K562 (cell line): ENCODE measurements around the gene KRTAP10-4. TPM values are rescaled to one million over a fixed set of nuclear protein-coding genes. Genes with fewer than 3 reads are reported as not detected.
A peak's percentile ranks its signal among the peaks of the same experiment; 100 is the strongest.

Source experiments
- ATAC-seq: fragments of 200-7000 bp; cut with Tn5 transposase; 3 replicates; pipeline ENCODE4 v1.9.1; 2020; ENCODE audit warnings: moderate library complexity
- BruUV-seq: library from RNA; stranded (reverse); fragments of 400-500 nt; replicated peaks from 2 replicates; lab custom pipeline; 2021; lab: Mats Ljungman, UMichigan
- CTCF ChIA-PET: fragments of 300-600 bp; formaldehyde crosslinking; extraction: SDS; loops from one replicate; lab custom pipeline; 2021; ENCODE audit warnings: low intra/inter-chr PET ratio; lab: Yijun Ruan, JAX
- POLR2A ChIA-PET: fragments of 300-600, 350-650 bp; sonication (Branson Sonifier 250); formaldehyde crosslinking; extraction: SDS; loops from one replicate; lab custom pipeline; 2021; ENCODE audit warnings: antibody characterized with exemption, inconsistent platforms; lab: Yijun Ruan, JAX
- DNase-seq, 4 experiments: peaks; one replicate each; pipeline versions ENCODE4 v3.0.0 to v3.0.0-alpha.2; 2011 to 2018; ENCODE audit warnings: low spot score in 3 of 4, mixed read lengths in 3 of 4; ENCODE audit errors: extremely low read depth in 1 of 4
- FAIRE-seq: peaks from 2 replicates; lab custom pipeline; 2011; peaks lifted over from hg19 to GRCh38; lab: Jason Lieb, UNC
- H2AFZ ChIP-seq: 2 replicates; pipeline ENCODE4 v1.6.0; 2011; ENCODE audit warnings: low read depth, low read length, control low read depth, inconsistent platforms
- H3K27ac ChIP-seq: fragments of 200-600 bp; 3 replicates; pipeline ENCODE4 v1.8.0; 2011; ENCODE audit warnings: low read depth, mild to moderate bottlenecking, control low read depth, inconsistent platforms, low read length, moderate library complexity, mixed read lengths; ENCODE audit errors: extremely low read depth
- H3K27me3 ChIP-seq, 2 experiments: fragments of 300-600 bp in 1 of 2; 2 replicates in 1 of 2; 3 replicates in 1 of 2; pipeline versions ENCODE4 v1.6.0 to v1.8.0; 2011; ENCODE audit warnings: inconsistent platforms in 2 of 2, low read length in 2 of 2, mild to moderate bottlenecking in 1 of 2, mixed read lengths in 1 of 2, moderate library complexity in 1 of 2; ENCODE audit not compliant: control insufficient read depth in 2 of 2, insufficient read depth in 2 of 2
- H3K36me3 ChIP-seq: fragments of 300-600 bp; 3 replicates; pipeline ENCODE4 v1.8.0; 2011; ENCODE audit warnings: mild to moderate bottlenecking, low read length, inconsistent platforms; ENCODE audit not compliant: control insufficient read depth, insufficient read depth
- H3K4me1 ChIP-seq, 2 experiments: fragments of 200-600 bp in 1 of 2; replicated peaks in 1 of 2; 2 replicates in 1 of 2; 3 replicates in 1 of 2; pipeline versions ENCODE4 v1.5.1 to v1.8.0; 2011; ENCODE audit warnings: inconsistent platforms in 2 of 2, low read length in 2 of 2, mild to moderate bottlenecking in 1 of 2, mixed read lengths in 1 of 2, moderate library complexity in 1 of 2; ENCODE audit not compliant: control insufficient read depth in 2 of 2, insufficient read depth in 2 of 2
- H3K4me2 ChIP-seq: 2 replicates; pipeline ENCODE4 v1.6.1; 2011; ENCODE audit warnings: low read length, control low read depth, inconsistent platforms, mixed read lengths; ENCODE audit not compliant: insufficient read depth
- H3K4me3 ChIP-seq: fragments of 200-600 bp; sonication (generic), shearing (Covaris generic); 2 replicates; pipeline ENCODE4 v1.5.1; 2016; ENCODE audit warnings: control low read depth, inconsistent platforms
- H3K79me2 ChIP-seq: fragments of 200-600 bp; 3 replicates; pipeline ENCODE4 v1.8.0; 2011; ENCODE audit warnings: low read length, inconsistent platforms; ENCODE audit not compliant: control insufficient read depth, insufficient read depth
- H3K9ac ChIP-seq, 2 experiments: 2 replicates each; pipeline versions ENCODE4 v1.6.0 to v1.6.1; 2011; ENCODE audit warnings: low read depth in 2 of 2, low read length in 2 of 2, control low read depth in 1 of 2, inconsistent platforms in 1 of 2, mild to moderate bottlenecking in 1 of 2, mixed read lengths in 1 of 2; ENCODE audit not compliant: insufficient read depth in 1 of 2
- H3K9me1 ChIP-seq: one replicate; pipeline ENCODE4 v1.6.0; 2011; ENCODE audit warnings: inconsistent platforms, mild to moderate bottlenecking, low read length, moderate library complexity; ENCODE audit not compliant: control insufficient read depth, insufficient read depth
- H3K9me3 ChIP-seq: replicated peaks from 2 replicates; pipeline ENCODE4 v1.5.1; 2011; ENCODE audit warnings: low read depth, low read length, inconsistent platforms; ENCODE audit not compliant: control insufficient read depth, insufficient read depth
- H4K20me1 ChIP-seq: replicated peaks from 2 replicates; pipeline ENCODE4 v1.6.1; 2011; ENCODE audit warnings: low read length, inconsistent platforms, mixed read lengths; ENCODE audit not compliant: control insufficient read depth, insufficient read depth
- BHLHE40 ChIP-seq: IDR thresholded peaks from 2 replicates; pipeline ENCODE4 v1.6.1; 2011; ENCODE audit warnings: low read length, improper control_type of control experiment
- ESRRB ChIP-seq: fragments of 250-450 bp; sonication (Bioruptor Pico); IDR thresholded peaks from 2 replicates; pipeline ENCODE4 v1.5.0; 2020; ENCODE audit warnings: mild to moderate bottlenecking, moderate library complexity, borderline replicate concordance
- RBM25 ChIP-seq: fragments of 200-400 bp; formaldehyde crosslinking; IDR thresholded peaks from 2 replicates; pipeline ENCODE4 v1.6.1; 2018; ENCODE audit warnings: low read length, low read depth, moderate library complexity; ENCODE audit not compliant: severe bottlenecking
- ZNF146 ChIP-seq: IDR thresholded peaks from one replicate; pipeline ENCODE4 v1.6.1; 2018; ENCODE audit warnings: missing compliant biosample characterization; ENCODE audit not compliant: unreplicated experiment
- WGBS: fragments of 100-300 bp; shearing (Covaris generic); methylation state at CpG from one replicate; pipeline ENCODE4 v1.1.6; 2016; ENCODE audit warnings: low coverage, mixed read lengths; ENCODE audit not compliant: insufficient coverage; ENCODE audit errors: missing lambda C conversion rate; 5-methylcytosine and 5-hydroxymethylcytosine counted together
- in situ Hi-C: fragments of 300-500 bp; cut with MboI; formaldehyde crosslinking; loops from 4 replicates; pipeline ENCODE4 v1.15.0; 2018; ENCODE audit warnings: inconsistent platforms, mixed read lengths
- intact Hi-C: fragments of 100-400 bp; cut with micrococcal nuclease; formaldehyde crosslinking; loops from 2 replicates; pipeline ENCODE4 v1.14.2; 2022
- polyA plus RNA-seq, 8 experiments: library from polyadenylated mRNA; depleted of rRNA in 4 of 8; stranded (reverse) in 5 of 8; unstranded in 3 of 8; fragments of >200 nt; fragmentation: Nextera tagmentation in 2 of 8; fragmentation: Illumina TruSeq in 1 of 8; extraction: Ambion mirVana in 2 of 8; extraction: Trizol in 1 of 8; gene quantifications; 2 replicates each; pipeline versions ENCODE4 v1.2.1 to v1.2.3, GENCODE V29; 2011 to 2014; ENCODE audit warnings: inconsistent platforms in 1 of 8, missing spikeins in 1 of 8
- total RNA-seq, 7 experiments: library from RNA; depleted of rRNA in 6 of 7; stranded (reverse); fragments of >200 nt in 6 of 7; fragmentation: Illumina TruSeq in 2 of 7; extraction: Trizol in 2 of 7; gene quantifications; 2 replicates each; pipeline versions ENCODE4 v1.2.1 to v1.2.3, GENCODE V29; 2011 to 2021; ENCODE audit warnings: low replicate concordance in 1 of 7
- TF ChIP-seq, protein P1 (sequence below), 2 experiments: fragments of 250-450 bp in 1 of 2; fragments of 450-650 bp in 1 of 2; sonication (Bioruptor Pico) in 1 of 2; IDR thresholded peaks; 2 replicates each; pipeline versions ENCODE4 v1.6.1 to v1.8.0; 2016 to 2021; ENCODE audit warnings: mild to moderate bottlenecking in 2 of 2, moderate library complexity in 2 of 2, missing compliant biosample characterization in 1 of 2, missing genetic modification characterization in 1 of 2

The KRTAP10-4 gene
- total and polyA plus RNA-seq, 9 of the 15 experiments (the other 6 are each of a cell fraction or from before 2014, with no cell fraction given) = not detected

DNA sequence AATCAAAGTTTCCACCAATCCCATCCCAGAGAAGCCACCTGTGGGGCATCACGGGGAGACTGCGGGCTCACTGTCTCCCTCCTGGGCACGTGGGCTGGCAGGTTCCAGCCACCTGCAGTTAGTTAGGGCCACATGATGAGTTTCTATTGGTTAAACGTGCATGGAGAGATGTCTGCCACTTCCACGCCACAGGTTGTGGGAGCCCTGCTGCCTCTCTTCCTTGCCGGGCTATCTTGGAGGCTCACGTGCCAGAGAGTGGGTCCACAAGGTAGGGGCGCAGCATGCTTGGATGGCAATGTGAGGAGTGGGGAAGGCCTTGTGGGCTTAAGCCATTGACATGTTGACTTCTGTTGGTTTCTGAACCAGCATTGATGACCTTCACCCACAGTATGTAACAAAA, 30.4 kb downstream of the KRTAP10-4 start:
- H3K27ac ChIP-seq = no peak overlapping the region
- no peak overlapping the region for H2AFZ ChIP-seq
- WGBS = 0% methylated on average over 8 of the region's 8 CpGs
- CTCF ChIA-PET = no interaction called here
- no peaks in the 10 kb centered on the region; the same call in 1 of the 2 replicates for H3K9me3 ChIP-seq
- H3K9me1 ChIP-seq = no peaks in the 10 kb centered on the region
- no TSS peak for BruUV-seq
- no peaks in the 10 kb centered on the region for H4K20me1 ChIP-seq
- peaks cover 9 to 43% of the 10 kb centered on the region in 2 experiments; a peak in 4 of 5 replicates for H3K27me3 ChIP-seq
- in situ Hi-C loops (no loop called here), intact Hi-C loops (no loop called here)
- TF ChIP-seq BHLHE40 = 0 out of 2 replicates have a peak, but pooled peaks have one; percentile 14
- TF ChIP-seq, protein P1, sequence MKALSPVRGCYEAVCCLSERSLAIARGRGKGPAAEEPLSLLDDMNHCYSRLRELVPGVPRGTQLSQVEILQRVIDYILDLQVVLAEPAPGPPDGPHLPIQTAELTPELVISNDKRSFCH (CRISPR knock-in tag; IDR thresholded peaks at IDR 0.05) = no peak
- TF ChIP-seq, protein P1 (tag; IDR thresholded peaks at IDR 0.05) = no peak
- no peak overlapping the region for H3K4me2 ChIP-seq
- POLR2A ChIA-PET = interaction anchor here (0.6 kb wide), 1 partner anchor 11 kb away, joined by 3 read pairs; no protein-coding TSS in a partner anchor
- no peak overlapping the region for H3K4me3 ChIP-seq
- no peak overlapping the region for H3K9ac ChIP-seq
- no peaks in the 10 kb centered on the region for H3K79me2 ChIP-seq
- no peaks in the 10 kb centered on the region for H3K36me3 ChIP-seq
- peaks cover 0 to 16% of the 10 kb centered on the region in 2 experiments; a peak in 1 of 5 replicates for H3K4me1 ChIP-seq
- ATAC-seq (no peak), FAIRE-seq (no peak), DNase-seq (no peak)

DNA sequence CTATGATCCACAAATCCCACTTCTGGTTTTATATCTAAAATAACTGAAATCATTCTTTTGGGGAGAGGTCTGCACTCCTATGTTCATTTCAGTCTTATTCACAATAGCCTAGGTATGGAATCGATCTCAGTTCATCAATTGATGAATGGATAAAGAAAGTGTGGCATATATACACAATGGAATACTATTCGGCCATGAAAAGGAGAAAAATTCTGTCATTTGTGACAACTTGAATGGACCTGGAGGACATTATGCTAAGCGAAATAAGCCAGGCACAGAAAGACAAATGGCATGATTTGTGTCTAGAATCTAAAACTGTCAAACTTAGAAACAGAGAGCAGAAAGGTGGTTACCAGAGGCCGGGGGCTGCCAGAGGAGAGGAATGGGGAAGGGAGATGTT, 33.0 kb downstream of the KRTAP10-4 start:
- intact Hi-C loops (no loop called here), in situ Hi-C loops (no loop called here)
- ATAC-seq (no peak), DNase-seq (no peak), FAIRE-seq (peak; percentile 29)
- no peak for TF ChIP-seq ESRRB (CRISPR knock-in tag)
- peak; percentile 16 for TF ChIP-seq RBM25
- peak; percentile 36 for TF ChIP-seq ZNF146
- Histone ChIP-seq H3K36me3 (no peaks in the 10 kb centered on the region), H3K9me3 (no peaks in the 10 kb centered on the region; the same call in none of the 2 replicates), H3K9ac (no peak overlapping the region), H3K4me3 (no peak overlapping the region), H3K9me1 (no peaks in the 10 kb centered on the region), H3K27ac (no peak overlapping the region), H3K79me2 (no peaks in the 10 kb centered on the region), H4K20me1 (no peaks in the 10 kb centered on the region), H3K4me2 (no peak overlapping the region), H2AFZ (no peak overlapping the region), H3K4me1 (peaks cover 0 to 10% of the 10 kb centered on the region in 2 experiments; a peak in 1 of 5 replicates), H3K27me3 (peaks cover 4 to 19% of the 10 kb centered on the region in 2 experiments; a peak in 3 of 5 replicates)
- POLR2A ChIA-PET = no interaction called here
- CTCF ChIA-PET = no interaction called here
- no TSS peak for BruUV-seq
- WGBS = 3% methylated on average over 4 of the region's 4 CpGs
